Endothelial cell of umbilical vein (primary cell): Measurements from ENCODE around the gene TAF6. TPM values are rescaled to one million over a fixed set of nuclear protein-coding genes. Genes with fewer than 3 reads are reported as not detected.

Experiments
- BruUV-seq: library from RNA; stranded (reverse); fragments of 400-500 nt; replicated peaks from 2 replicates; lab custom pipeline; 2021; lab: Mats Ljungman, UMichigan
- CTCF ChIA-PET: fragments of 300-600, 350-600 bp; sonication (Branson Sonifier 250); formaldehyde crosslinking; loops from one replicate; lab custom pipeline; 2021; ENCODE audit warnings: antibody characterized with exemption, inconsistent platforms; lab: Charles Lee
- POLR2A ChIA-PET: fragments of 300-600, 350-600 bp; sonication (Branson Sonifier 250); formaldehyde crosslinking; loops from one replicate; lab custom pipeline; 2021; ENCODE audit warnings: antibody characterized with exemption, inconsistent platforms; lab: Charles Lee
- DNase-seq: peaks from one replicate; pipeline ENCODE4 v3.0.0-alpha.2; 2011; ENCODE audit warnings: low read depth, low spot score
- FAIRE-seq: peaks from 2 replicates; lab custom pipeline; 2011; peaks lifted over from hg19 to GRCh38; lab: Jason Lieb, UNC
- H2AFZ ChIP-seq: 2 replicates; pipeline ENCODE4 v1.6.0; 2012; ENCODE audit warnings: low read depth, low read length, control low read depth, inconsistent platforms
- H3K27ac ChIP-seq: 2 replicates; pipeline ENCODE4 v1.5.1; 2011; ENCODE audit warnings: low read depth, mild to moderate bottlenecking, control low read depth, low read length, moderate library complexity; ENCODE audit not compliant: insufficient read depth
- H3K27me3 ChIP-seq, 2 experiments: 2 replicates each; pipeline versions ENCODE4 v1.6.0 to v1.6.1; 2011; ENCODE audit warnings: low read length in 2 of 2, mixed read lengths in 1 of 2; ENCODE audit not compliant: control insufficient read depth in 2 of 2, insufficient read depth in 2 of 2
- H3K36me3 ChIP-seq, 2 experiments: 2 replicates in 1 of 2; 3 replicates in 1 of 2; pipeline ENCODE4 v1.5.1; 2011; ENCODE audit warnings: low read length in 2 of 2, mild to moderate bottlenecking in 1 of 2, moderate library complexity in 1 of 2; ENCODE audit not compliant: control insufficient read depth in 2 of 2, insufficient read depth in 2 of 2; ENCODE audit errors: extremely low read depth in 1 of 2
- H3K4me1 ChIP-seq: 3 replicates; pipeline ENCODE4 v1.5.1; 2011; ENCODE audit warnings: mild to moderate bottlenecking, low read length; ENCODE audit not compliant: control insufficient read depth, insufficient read depth; ENCODE audit errors: extremely low read depth
- H3K4me2 ChIP-seq: 2 replicates; pipeline ENCODE4 v1.6.1; 2011; ENCODE audit warnings: low read length, control low read depth, mixed read lengths; ENCODE audit not compliant: insufficient read depth
- H3K4me3 ChIP-seq, 3 experiments: fragments of 200-600 bp in 1 of 3; sonication (generic), shearing (Covaris generic) in 1 of 3; replicated peaks in 1 of 3; 2 replicates each; pipeline ENCODE4 v1.5.1; 2011 to 2016; ENCODE audit warnings: control low read depth in 3 of 3, low read length in 3 of 3, mild to moderate bottlenecking in 2 of 3, inconsistent platforms in 1 of 3, low read depth in 1 of 3, moderate library complexity in 1 of 3; ENCODE audit not compliant: insufficient read depth in 1 of 3
- H3K79me2 ChIP-seq: 2 replicates; pipeline ENCODE4 v1.6.0; 2012; ENCODE audit warnings: low read length, inconsistent platforms; ENCODE audit not compliant: control insufficient read depth, insufficient read depth
- H3K9ac ChIP-seq: replicated peaks from 2 replicates; pipeline ENCODE3; 2011; ENCODE audit warnings: low read length, control low read depth; ENCODE audit not compliant: insufficient read depth; ENCODE audit errors: extremely low read depth
- H3K9me1 ChIP-seq: replicated peaks from 3 replicates; pipeline ENCODE4 v1.6.0; 2011; ENCODE audit warnings: mild to moderate bottlenecking, low read length; ENCODE audit not compliant: control insufficient read depth, insufficient read depth; ENCODE audit errors: extremely low read depth
- H3K9me3 ChIP-seq: replicated peaks from 2 replicates; pipeline ENCODE4 v1.5.1; 2012; ENCODE audit warnings: low read length, inconsistent platforms; ENCODE audit not compliant: control insufficient read depth, insufficient read depth
- H4K20me1 ChIP-seq: replicated peaks from 2 replicates; pipeline ENCODE3; 2011; ENCODE audit warnings: mild to moderate bottlenecking, low read length; ENCODE audit not compliant: control insufficient read depth, insufficient read depth; ENCODE audit errors: extremely low read depth
- CTCF ChIP-seq, 2 donors: IDR thresholded peaks; 1 replicate in 1 of 2; 2 replicates in 1 of 2; pipeline ENCODE4 v1.5.1; 2011; ENCODE audit warnings: low read length in 2 of 2, mild to moderate bottlenecking in 2 of 2, moderate library complexity in 2 of 2, control low read depth in 1 of 2, inconsistent platforms in 1 of 2, low read depth in 1 of 2; ENCODE audit not compliant: insufficient read depth in 1 of 2; ENCODE audit errors: extremely low read depth in 1 of 2
- EZH2 ChIP-seq: IDR thresholded peaks from 2 replicates; pipeline ENCODE4 v1.6.1; 2012; ENCODE audit warnings: borderline replicate concordance, low read depth, mild to moderate bottlenecking, moderate library complexity, low read length, inconsistent platforms; ENCODE audit not compliant: severe bottlenecking
- FOS ChIP-seq: IDR thresholded peaks from 2 replicates; pipeline ENCODE4 v1.6.1; 2011; ENCODE audit warnings: mild to moderate bottlenecking, low read length, moderate library complexity, borderline replicate concordance; ENCODE audit not compliant: insufficient read depth
- GATA2 ChIP-seq: IDR thresholded peaks from 2 replicates; pipeline ENCODE4 v1.7.0; 2011; ENCODE audit warnings: low read depth, mild to moderate bottlenecking, moderate library complexity, mixed read lengths, low read length; ENCODE audit not compliant: insufficient read length, insufficient read depth
- JUN ChIP-seq: IDR thresholded peaks from 2 replicates; pipeline ENCODE4 v1.6.1; 2011; ENCODE audit warnings: borderline replicate concordance, low read depth; ENCODE audit not compliant: insufficient read length, insufficient read depth
- MYC ChIP-seq: IDR thresholded peaks from one replicate; pipeline ENCODE4 v1.6.1; 2011; ENCODE audit warnings: mild to moderate bottlenecking, low read depth, low read length
- POLR2A ChIP-seq: IDR thresholded peaks from 2 replicates; pipeline ENCODE4 v1.6.1; 2012; ENCODE audit warnings: low read depth, mild to moderate bottlenecking, control low read depth, low read length
- POLR2AphosphoS5 ChIP-seq: IDR thresholded peaks from 2 replicates; pipeline ENCODE4 v1.6.1; 2012; ENCODE audit warnings: low read depth, mild to moderate bottlenecking, control low read depth, low read length, moderate library complexity; ENCODE audit not compliant: insufficient read depth
- dilution Hi-C: fragments of 300-500 bp; cut with MboI; formaldehyde crosslinking; loops from one replicate; pipeline ENCODE4 v1.15.0; 2019; ENCODE audit warnings: low sequenced_read_pairs; ENCODE audit not compliant: extremely low pct_ligation_motif_present
- intact Hi-C: fragments of 100-400 bp; cut with micrococcal nuclease; formaldehyde crosslinking; loops from one replicate; pipeline ENCODE4 v1.10.0; 2022
- polyA plus RNA-seq, 4 experiments: library from polyadenylated mRNA; depleted of rRNA in 3 of 4; stranded (reverse) in 3 of 4; unstranded in 1 of 4; fragments of >200 nt; gene quantifications; 2 replicates each; pipeline versions ENCODE4 v1.2.1 to v1.2.3, GENCODE V29; 2011 to 2012; ENCODE audit warnings: missing spikeins in 1 of 4
- total RNA-seq: library from RNA; stranded (reverse); gene quantifications from 2 replicates; pipeline ENCODE4 v1.2.3, GENCODE V29; 2021
- TF ChIP-seq, protein P1 (sequence below): IDR thresholded peaks from 2 replicates; pipeline ENCODE4 v1.6.1; 2011; ENCODE audit not compliant: insufficient read depth, insufficient read length

TAF6 gene
- total and polyA plus RNA-seq, 2 donors (not counting 3 experiments of a cell fraction or from before 2014, with no cell fraction given): 32.7 to 64.6 TPM

DNA sequence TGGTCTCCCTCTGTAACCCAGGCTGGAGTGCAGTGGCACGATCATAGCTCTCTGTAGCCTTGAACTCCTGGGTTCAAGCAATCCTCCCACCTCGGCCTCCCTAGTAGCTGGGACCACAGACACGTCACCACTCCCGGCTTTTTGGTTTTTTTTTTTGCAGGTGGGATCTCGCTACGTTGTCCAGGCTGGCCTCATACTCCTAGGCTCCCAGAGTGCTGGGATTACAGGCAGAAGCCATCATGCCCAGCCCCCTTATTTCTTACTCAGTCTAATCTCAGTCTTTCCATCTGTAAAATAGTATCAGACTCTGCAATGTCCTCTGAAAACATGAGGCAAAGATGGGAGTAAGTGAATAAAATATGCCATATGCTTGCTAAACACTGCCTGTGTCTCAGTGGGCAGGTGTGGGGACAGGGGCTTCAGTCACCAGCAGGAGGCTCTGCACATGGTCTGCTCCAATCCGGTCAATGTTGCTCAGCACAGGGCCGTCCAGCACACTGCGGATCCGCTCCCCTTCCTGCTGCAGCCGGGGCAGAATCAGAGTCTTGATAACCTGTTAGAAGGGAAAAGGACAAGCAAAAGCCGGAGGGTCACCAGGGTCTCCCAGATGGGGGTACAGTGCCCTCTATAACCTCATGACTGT lies 9.5 kb downstream of the TAF6 start:
- H3K9ac ChIP-seq: no peak overlapping the region
- TF ChIP-seq CTCF (IDR thresholded peaks at IDR 0.05; ENCODE audit: extremely low read depth in 1 of 2, insufficient read depth in 1 of 2, low read depth in 1 of 2, low read length in 2 of 2): peak in 1 of 2 donors; percentile 17
- no peak for TF ChIP-seq POLR2A
- no peaks in the 10 kb centered on the region for H3K79me2 ChIP-seq
- DNase-seq: no peak
- H3K36me3 ChIP-seq: peaks cover 12 to 50% of the 10 kb centered on the region in 2 experiments
- no peak overlapping the region for H3K4me2 ChIP-seq
- no peaks in the 10 kb centered on the region for H3K4me1 ChIP-seq
- no TSS peak for BruUV-seq
- H3K27ac ChIP-seq: no peak overlapping the region
- FAIRE-seq: no peak
- H3K9me1 ChIP-seq: no peaks in the 10 kb centered on the region
- H3K9me3 ChIP-seq: no peaks in the 10 kb centered on the region
- no peaks in the 10 kb centered on the region for H4K20me1 ChIP-seq
- no peak overlapping the region for H3K4me3 ChIP-seq
- dilution Hi-C loops: no loop called here
- intact Hi-C loops: loop anchor here (10.0 kb wide), 1 partner anchor 1015 kb away; the partner anchor contains the start of gene SERPINE1
- ChIA-PET CTCF (interaction anchor here (1.1 kb wide), 1 partner anchor 8 kb away, joined by 4 read pairs; the partner anchor contains the start of genes AP4M1 and MCM7), POLR2A (no interaction called here)
- no peak overlapping the region for H2AFZ ChIP-seq
- no peaks in the 10 kb centered on the region for H3K27me3 ChIP-seq

GRCh38 chr7:100107890-100108289 lies 11.3 kb downstream of the TAF6 start:
- H3K36me3 ChIP-seq: peaks cover 12 to 49% of the 10 kb centered on the region in 2 experiments
- H3K9me3 ChIP-seq: no peaks in the 10 kb centered on the region
- H4K20me1 ChIP-seq: no peaks in the 10 kb centered on the region
- no peaks in the 10 kb centered on the region for H3K79me2 ChIP-seq
- no peak overlapping the region for H3K4me2 ChIP-seq
- dilution Hi-C loops (no loop called here), intact Hi-C loops (loop anchor here (10.0 kb wide), 1 partner anchor 1017 kb away; the partner anchor contains the start of gene SERPINE1)
- FAIRE-seq (no peak), DNase-seq (no peak)
- BruUV-seq: no TSS peak
- no peak overlapping the region for H2AFZ ChIP-seq
- TF ChIP-seq FOS: no peak
- TF ChIP-seq EZH2: no peak
- no peak for TF ChIP-seq CTCF (IDR thresholded peaks at IDR 0.05; ENCODE audit: extremely low read depth in 1 of 2, insufficient read depth in 1 of 2, low read depth in 1 of 2, low read length in 2 of 2)
- no peak for TF ChIP-seq POLR2A
- no peak for TF ChIP-seq JUN
- no peak for TF ChIP-seq MYC
- TF ChIP-seq, protein P1, sequence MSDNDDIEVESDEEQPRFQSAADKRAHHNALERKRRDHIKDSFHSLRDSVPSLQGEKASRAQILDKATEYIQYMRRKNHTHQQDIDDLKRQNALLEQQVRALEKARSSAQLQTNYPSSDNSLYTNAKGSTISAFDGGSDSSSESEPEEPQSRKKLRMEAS: no peak
- TF ChIP-seq GATA2: no peak
- no peak for TF ChIP-seq POLR2AphosphoS5
- no peak overlapping the region for H3K9ac ChIP-seq
- no peak overlapping the region for H3K4me3 ChIP-seq
- POLR2A ChIA-PET: no interaction called here
- no peaks in the 10 kb centered on the region for H3K27me3 ChIP-seq
- no peak overlapping the region for H3K27ac ChIP-seq
- CTCF ChIA-PET: no interaction called here
- H3K9me1 ChIP-seq: no peaks in the 10 kb centered on the region
- no peaks in the 10 kb centered on the region for H3K4me1 ChIP-seq
